ENCODE measurements around the gene CDKN2A.

DNA sequence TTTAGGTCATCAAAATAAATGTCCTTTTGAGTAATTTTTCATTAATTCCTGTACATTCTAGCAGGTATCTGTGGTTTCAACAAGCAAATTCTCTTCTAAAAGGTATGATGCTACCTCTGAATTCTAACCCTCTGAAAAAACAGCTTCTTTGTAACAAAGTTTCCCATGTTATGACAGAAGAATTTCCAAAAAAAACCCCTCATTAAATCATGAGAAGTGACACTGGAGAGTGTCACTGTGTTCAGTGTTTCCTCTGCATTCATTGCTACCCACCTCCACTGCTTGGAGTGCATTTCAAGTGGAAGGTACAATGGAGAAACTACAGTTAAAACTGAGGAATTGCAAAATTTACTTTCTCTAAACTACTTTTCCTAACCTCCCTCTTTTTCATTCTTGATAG is 10.1 kb downstream of the CDKN2A start:
- TF ChIP-seq POLR2A (IDR thresholded peaks at IDR 0.05) (no peak), CTCF (IDR thresholded peaks at IDR 0.05 in 4 of 5, conservative IDR thresholded peaks at IDR 0.05 in 1 of 5) (no peak)

Data from gastrocnemius medialis (tissue), 4 donors.